Ovary (tissue), 3 donors: Measurements from ENCODE around the gene MEI1.

Experiments
- EP300 ChIP-seq: sonication (generic); formaldehyde crosslinking; IDR thresholded peaks from one replicate; pipeline ENCODE4 v1.6.1; 2017; ENCODE audit warnings: antibody characterized with exemption
- TF ChIP-seq, protein P1 (sequence below), 3 donors: fragments of 450-650 bp in 2 of 3; fragments of 200-600 bp in 1 of 3; IDR thresholded peaks; one replicate each; pipeline versions ENCODE4 v1.5.1 to v1.8.0; 2016 to 2022; ENCODE audit warnings: antibody characterized with exemption in 3 of 3, mild to moderate bottlenecking in 1 of 3
- donor health status: DM: no; HTN: no; CAD: no.

DNA sequence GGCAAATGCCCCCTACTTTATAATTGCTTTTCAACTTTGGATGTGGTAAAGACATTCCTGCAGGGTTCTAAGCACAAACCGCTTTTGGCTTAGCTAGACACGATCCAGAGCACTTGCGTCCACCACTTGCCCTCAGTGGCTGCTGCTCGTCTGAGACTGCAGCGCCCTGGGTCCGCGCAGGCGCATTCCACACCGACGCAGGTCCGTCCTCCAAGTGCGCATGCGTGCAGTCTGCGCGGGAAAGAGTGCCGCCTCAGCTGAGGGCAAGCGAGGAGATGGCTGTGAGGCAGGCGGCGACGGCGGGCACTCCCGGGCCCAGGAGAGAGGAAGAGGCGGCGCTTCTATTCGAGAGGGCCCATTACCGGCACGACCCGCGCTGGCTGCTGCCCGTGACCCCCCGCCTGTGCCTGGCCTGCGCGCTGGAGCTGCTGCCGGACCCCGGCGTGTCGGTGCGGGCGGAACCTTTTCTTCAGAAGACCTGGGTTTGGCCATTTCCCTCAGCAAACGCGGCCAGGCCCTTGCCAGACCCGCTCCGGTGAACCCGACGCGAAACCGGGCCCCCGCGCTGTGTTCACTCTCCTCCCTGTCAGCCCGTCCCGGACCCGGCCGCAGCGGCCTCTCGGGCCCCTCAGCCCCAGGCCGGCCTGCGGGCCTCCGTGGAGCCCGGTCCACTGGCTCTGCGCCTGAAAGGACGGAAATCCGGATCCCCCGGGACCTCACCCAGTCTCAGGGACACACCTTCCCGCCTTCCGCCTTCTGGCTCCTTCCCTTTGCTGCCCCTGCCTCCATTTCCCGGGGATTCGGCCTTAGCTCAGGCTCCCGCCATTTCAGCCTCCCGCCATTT lies at the start of gene MEI1:
- TF ChIP-seq, protein P1, sequence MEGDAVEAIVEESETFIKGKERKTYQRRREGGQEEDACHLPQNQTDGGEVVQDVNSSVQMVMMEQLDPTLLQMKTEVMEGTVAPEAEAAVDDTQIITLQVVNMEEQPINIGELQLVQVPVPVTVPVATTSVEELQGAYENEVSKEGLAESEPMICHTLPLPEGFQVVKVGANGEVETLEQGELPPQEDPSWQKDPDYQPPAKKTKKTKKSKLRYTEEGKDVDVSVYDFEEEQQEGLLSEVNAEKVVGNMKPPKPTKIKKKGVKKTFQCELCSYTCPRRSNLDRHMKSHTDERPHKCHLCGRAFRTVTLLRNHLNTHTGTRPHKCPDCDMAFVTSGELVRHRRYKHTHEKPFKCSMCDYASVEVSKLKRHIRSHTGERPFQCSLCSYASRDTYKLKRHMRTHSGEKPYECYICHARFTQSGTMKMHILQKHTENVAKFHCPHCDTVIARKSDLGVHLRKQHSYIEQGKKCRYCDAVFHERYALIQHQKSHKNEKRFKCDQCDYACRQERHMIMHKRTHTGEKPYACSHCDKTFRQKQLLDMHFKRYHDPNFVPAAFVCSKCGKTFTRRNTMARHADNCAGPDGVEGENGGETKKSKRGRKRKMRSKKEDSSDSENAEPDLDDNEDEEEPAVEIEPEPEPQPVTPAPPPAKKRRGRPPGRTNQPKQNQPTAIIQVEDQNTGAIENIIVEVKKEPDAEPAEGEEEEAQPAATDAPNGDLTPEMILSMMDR (IDR thresholded peaks at IDR 0.05), result no peak
- no peak for TF ChIP-seq EP300
